HG02840 (cell line): ENCODE data around the gene BTBD2.

Experiments used
- ATAC-seq: cut with Tn5 transposase; IDR thresholded peaks from one replicate; pipeline ENCODE4 v1.9.1; 2021; ENCODE audit warnings: mild to moderate bottlenecking, moderate library complexity, moderate number of reproducible peaks; ENCODE audit not compliant: unreplicated experiment, low FRiP score

Gene BTBD2

GRCh38 chr19:1944916-1945561, 70.5 kb downstream of the BTBD2 start:
- ATAC-seq, result no peak

GRCh38 chr19:1944088-1944915, 71.2 kb downstream of the BTBD2 start:
- no peak for ATAC-seq

- ATAC-seq, result no peak
These were observed 71.8 kb downstream of the BTBD2 start for GRCh38 chr19:1943661-1944087.

- ATAC-seq, result no peak
These were observed 72.5 kb downstream of the BTBD2 start for GRCh38 chr19:1942934-1943555.

- no peak for ATAC-seq
These were observed 73.2 kb downstream of the BTBD2 start for GRCh38 chr19:1942078-1942933.

- ATAC-seq, result no peak
These were observed 74.1 kb downstream of the BTBD2 start, which contains the start of gene CSNK1G2 for GRCh38 chr19:1941146-1942077. Gene CSNK1G2 (plus strand): TSS chr19:1941172. CDS start chr19:1969773, 28,601 bp downstream.

- ATAC-seq, result no peak
These were observed 77.4 kb downstream of the BTBD2 start for GRCh38 chr19:1938071-1938470.

DNA sequence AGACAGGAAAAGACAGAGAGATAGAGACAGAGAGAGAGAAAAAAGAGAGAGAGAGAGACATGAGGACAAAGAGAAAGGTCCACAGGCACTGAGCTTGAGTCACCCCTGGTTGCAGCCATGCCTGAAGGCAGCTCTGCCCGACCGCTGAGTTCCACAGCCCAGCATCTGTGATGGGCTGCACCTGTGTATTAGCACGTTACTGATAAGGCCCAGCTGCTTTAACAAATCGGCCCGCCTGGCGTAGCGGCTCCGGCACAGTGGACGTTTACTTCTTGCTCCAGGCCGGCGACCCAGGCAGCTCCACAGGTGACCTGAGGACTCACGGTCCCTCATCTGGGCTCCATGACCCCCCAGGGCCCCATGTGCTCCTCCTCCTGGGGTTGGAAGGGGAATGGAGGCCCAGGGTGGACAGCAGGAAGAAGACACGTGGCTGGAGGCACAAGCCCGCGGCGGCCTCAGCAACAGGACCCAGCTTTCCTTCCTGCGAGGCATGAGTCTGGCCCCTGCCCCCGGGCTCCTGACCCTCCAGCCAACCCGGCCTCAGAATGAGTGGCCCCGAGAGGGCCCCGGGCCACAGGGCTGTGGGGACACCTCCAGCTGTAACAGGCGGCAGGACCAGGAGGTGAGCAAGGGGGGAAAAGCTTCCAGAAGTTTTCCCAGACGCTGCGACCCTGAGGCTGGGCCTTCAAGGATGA, 78.5 kb downstream of the BTBD2 start:
- ATAC-seq, result no peak

- no peak for ATAC-seq
These were observed 79.1 kb downstream of the BTBD2 start for GRCh38 chr19:1936430-1936829.

DNA sequence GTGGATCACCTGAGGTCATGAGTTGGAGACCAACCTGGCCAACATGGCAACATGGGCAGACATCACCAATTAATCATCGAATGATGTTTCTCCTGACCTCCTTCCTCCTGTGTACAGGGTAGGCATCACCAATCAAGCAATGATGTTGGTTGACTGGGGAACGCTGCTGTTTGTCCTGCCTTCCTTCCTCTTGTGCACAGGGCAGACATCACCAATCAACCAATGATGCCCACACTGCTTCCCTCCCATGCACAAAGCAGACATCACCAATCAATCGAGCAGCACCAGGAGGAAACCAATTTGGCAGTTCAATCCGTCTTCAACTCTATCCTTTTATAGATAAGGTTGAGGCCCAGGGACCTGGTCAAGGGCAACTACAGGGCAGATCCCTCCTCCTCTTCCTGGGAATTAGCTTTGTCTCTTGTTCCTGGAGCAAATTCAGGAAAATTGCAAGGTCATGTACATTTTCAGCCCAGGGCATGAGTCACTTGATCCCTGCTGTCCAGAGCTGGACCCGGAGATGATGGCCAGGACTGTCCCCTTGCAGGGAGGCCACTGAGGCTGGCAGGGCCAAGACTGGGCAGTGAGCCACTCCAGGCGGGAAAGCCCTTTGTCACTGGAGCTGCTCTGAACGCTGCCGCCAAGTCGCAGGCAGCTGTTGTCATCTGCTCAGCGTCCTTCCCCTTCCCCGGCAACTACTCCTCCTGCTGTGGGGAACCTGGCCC, 79.9 kb downstream of the BTBD2 start:
- ATAC-seq, result no peak
